Measurements from ENCODE around the gene EFEMP2. TPM values are rescaled to one million over a fixed set of nuclear protein-coding genes. Genes with fewer than 3 reads are reported as not detected.

The EFEMP2 gene
- total and polyA plus RNA-seq, 10 of the 15 experiments (the other 5 are each of a cell fraction or from before 2014, with no cell fraction given) = 0.24 to 13.2 (median 1.3) TPM; not detected in 1

DNA sequence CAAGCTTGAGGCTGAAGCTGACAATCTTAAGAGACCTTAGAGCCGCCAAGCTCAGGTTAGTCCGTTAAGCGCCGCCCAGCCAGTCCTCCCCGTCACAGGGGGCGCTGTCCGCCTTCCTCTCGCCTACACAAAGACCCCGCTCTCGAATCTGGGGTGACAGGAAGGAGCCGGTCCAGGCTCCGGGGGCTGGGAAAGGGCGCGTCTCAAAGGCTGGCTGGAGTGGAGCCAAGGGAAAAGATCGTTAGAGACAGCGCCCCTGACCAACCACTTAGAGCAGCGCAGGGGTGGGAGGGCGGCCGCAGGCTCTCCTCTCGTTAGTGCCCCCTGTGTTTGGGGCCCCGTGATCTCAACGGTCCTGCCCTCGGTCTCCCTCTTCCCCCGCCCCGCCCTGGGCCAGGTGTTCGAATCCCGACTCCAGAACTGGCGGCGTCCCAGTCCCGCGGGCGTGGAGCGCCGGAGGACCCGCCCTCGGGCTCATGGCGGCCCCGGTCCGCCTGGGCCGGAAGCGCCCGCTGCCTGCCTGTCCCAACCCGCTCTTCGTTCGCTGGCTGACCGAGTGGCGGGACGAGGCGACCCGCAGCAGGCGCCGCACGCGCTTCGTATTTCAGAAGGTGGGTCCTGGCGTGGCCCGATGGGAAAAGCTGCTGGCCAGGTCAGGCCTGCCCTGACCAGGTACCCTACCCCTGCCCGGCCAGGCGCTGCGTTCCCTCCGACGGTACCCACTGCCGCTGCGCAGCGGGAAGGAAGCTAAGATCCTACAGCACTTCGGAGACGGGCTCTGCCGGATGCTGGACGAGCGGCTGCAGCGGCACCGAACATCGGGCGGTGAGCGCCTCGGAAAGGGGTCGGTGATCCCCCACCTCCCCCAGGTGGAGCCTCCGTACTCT is 12.1 kb downstream of the EFEMP2 start, which contains the start of gene MUS81 (continued):
- TF ChIP-seq SRF (IDR thresholded peaks at IDR 0.05; ENCODE audit: low read depth in 2 of 2, low read length in 2 of 2) (peak in 1 of 2 experiments; percentile 71; a peak in 1 of 4 replicates), ZNF622 (IDR thresholded peaks at IDR 0.05) (no peak), SP1 (IDR thresholded peaks at IDR 0.05; ENCODE audit: low read depth, low read length) (peak; percentile 65), CBX3 (IDR thresholded peaks at IDR 0.05; ENCODE audit: borderline replicate concordance, low read depth) (no peak), SREBF2 (IDR thresholded peaks at IDR 0.05; ENCODE audit: low read length) (no peak), SMC3 (IDR thresholded peaks at IDR 0.05; ENCODE audit: borderline replicate concordance, low read length) (no peak), RUNX3 (IDR thresholded peaks at IDR 0.05; ENCODE audit: low read length) (no peak), KDM1A (IDR thresholded peaks at IDR 0.05; ENCODE audit: borderline replicate concordance) (no peak), BRCA1 (IDR thresholded peaks at IDR 0.05; ENCODE audit: low read depth, low read length) (no peak), TCF3 (IDR thresholded peaks at IDR 0.05; ENCODE audit: borderline replicate concordance, insufficient read depth, low read depth, low read length) (0 out of 2 replicates have a peak, but pooled peaks have one; percentile 41), NR2C1 (IDR thresholded peaks at IDR 0.05) (peak; percentile 56), CHD2 (IDR thresholded peaks at IDR 0.05; ENCODE audit: borderline replicate concordance, low read depth, low read length) (peak; percentile 67; the same call in 1 of the 2 replicates), RAD51 (IDR thresholded peaks at IDR 0.05) (no peak), CEBPB (IDR thresholded peaks at IDR 0.05; ENCODE audit: borderline replicate concordance in 1 of 2, low read depth in 2 of 2, low read length in 2 of 2) (no peak), RBBP5 (conservative IDR thresholded peaks at IDR 0.05) (no peak), SMAD1 (IDR thresholded peaks at IDR 0.05; ENCODE audit: low read depth, partially characterized antibody) (peak; percentile 67), MTA2 (IDR thresholded peaks at IDR 0.05; ENCODE audit: low read depth) (no peak), CBFB (IDR thresholded peaks at IDR 0.05; ENCODE audit: low read depth) (no peak), SMAD5 (IDR thresholded peaks at IDR 0.05; ENCODE audit: low read depth) (peak; percentile 76)
- TF ChIP-seq, protein P1, sequence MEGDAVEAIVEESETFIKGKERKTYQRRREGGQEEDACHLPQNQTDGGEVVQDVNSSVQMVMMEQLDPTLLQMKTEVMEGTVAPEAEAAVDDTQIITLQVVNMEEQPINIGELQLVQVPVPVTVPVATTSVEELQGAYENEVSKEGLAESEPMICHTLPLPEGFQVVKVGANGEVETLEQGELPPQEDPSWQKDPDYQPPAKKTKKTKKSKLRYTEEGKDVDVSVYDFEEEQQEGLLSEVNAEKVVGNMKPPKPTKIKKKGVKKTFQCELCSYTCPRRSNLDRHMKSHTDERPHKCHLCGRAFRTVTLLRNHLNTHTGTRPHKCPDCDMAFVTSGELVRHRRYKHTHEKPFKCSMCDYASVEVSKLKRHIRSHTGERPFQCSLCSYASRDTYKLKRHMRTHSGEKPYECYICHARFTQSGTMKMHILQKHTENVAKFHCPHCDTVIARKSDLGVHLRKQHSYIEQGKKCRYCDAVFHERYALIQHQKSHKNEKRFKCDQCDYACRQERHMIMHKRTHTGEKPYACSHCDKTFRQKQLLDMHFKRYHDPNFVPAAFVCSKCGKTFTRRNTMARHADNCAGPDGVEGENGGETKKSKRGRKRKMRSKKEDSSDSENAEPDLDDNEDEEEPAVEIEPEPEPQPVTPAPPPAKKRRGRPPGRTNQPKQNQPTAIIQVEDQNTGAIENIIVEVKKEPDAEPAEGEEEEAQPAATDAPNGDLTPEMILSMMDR (IDR thresholded peaks at IDR 0.05 in 2 of 3, conservative IDR thresholded peaks at IDR 0.05 in 1 of 3; ENCODE audit: control insufficient read depth in 2 of 3, extremely low read depth in 1 of 3, insufficient read depth in 1 of 3, low read depth in 3 of 3, low read length in 3 of 3) = peak; percentile 84 to 96 (median 89)
- TF ChIP-seq, protein P2, sequence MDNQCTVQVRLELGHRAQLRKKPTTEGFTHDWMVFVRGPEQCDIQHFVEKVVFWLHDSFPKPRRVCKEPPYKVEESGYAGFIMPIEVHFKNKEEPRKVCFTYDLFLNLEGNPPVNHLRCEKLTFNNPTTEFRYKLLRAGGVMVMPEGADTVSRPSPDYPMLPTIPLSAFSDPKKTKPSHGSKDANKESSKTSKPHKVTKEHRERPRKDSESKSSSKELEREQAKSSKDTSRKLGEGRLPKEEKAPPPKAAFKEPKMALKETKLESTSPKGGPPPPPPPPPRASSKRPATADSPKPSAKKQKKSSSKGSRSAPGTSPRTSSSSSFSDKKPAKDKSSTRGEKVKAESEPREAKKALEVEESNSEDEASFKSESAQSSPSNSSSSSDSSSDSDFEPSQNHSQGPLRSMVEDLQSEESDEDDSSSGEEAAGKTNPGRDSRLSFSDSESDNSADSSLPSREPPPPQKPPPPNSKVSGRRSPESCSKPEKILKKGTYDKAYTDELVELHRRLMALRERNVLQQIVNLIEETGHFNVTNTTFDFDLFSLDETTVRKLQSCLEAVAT (IDR thresholded peaks at IDR 0.05) = no peak
- TF ChIP-seq, protein P3, sequence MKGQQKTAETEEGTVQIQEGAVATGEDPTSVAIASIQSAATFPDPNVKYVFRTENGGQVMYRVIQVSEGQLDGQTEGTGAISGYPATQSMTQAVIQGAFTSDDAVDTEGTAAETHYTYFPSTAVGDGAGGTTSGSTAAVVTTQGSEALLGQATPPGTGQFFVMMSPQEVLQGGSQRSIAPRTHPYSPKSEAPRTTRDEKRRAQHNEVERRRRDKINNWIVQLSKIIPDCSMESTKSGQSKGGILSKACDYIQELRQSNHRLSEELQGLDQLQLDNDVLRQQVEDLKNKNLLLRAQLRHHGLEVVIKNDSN (IDR thresholded peaks at IDR 0.05; ENCODE audit: borderline replicate concordance, extremely low read length, insufficient read depth, low read depth, low read length) = no peak
- TF ChIP-seq, protein P4, sequence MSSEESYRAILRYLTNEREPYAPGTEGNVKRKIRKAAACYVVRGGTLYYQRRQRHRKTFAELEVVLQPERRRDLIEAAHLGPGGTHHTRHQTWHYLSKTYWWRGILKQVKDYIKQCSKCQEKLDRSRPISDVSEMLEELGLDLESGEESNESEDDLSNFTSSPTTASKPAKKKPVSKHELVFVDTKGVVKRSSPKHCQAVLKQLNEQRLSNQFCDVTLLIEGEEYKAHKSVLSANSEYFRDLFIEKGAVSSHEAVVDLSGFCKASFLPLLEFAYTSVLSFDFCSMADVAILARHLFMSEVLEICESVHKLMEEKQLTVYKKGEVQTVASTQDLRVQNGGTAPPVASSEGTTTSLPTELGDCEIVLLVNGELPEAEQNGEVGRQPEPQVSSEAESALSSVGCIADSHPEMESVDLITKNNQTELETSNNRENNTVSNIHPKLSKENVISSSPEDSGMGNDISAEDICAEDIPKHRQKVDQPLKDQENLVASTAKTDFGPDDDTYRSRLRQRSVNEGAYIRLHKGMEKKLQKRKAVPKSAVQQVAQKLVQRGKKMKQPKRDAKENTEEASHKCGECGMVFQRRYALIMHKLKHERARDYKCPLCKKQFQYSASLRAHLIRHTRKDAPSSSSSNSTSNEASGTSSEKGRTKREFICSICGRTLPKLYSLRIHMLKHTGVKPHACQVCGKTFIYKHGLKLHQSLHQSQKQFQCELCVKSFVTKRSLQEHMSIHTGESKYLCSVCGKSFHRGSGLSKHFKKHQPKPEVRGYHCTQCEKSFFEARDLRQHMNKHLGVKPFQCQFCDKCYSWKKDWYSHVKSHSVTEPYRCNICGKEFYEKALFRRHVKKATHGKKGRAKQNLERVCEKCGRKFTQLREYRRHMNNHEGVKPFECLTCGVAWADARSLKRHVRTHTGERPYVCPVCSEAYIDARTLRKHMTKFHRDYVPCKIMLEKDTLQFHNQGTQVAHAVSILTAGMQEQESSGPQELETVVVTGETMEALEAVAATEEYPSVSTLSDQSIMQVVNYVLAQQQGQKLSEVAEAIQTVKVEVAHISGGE (CRISPR knock-in tag; IDR thresholded peaks at IDR 0.05) = 0 out of 2 replicates have a peak, but pooled peaks have one; percentile 4

Measured in GM12878 (cell line).